PC-9 (cell line): Measurements from ENCODE around the gene POLR3C.
"Not testable (repeated sequence)": the region's sequence is repeated elsewhere in the genome, so short reads cannot be mapped to it uniquely, and the experiment has no call there.

Experiments used
- CTCF ChIP-seq: fragments of 200-600 bp; sonication (generic); conservative IDR thresholded peaks from 2 replicates; pipeline ENCODE4 v1.6.1; 2017; ENCODE audit warnings: mixed run types, antibody characterized with exemption, mild to moderate bottlenecking, moderate library complexity
- EZH2 ChIP-seq: fragments of 200-600 bp; sonication (generic); IDR thresholded peaks from 2 replicates; pipeline ENCODE4 v1.8.0; 2017; ENCODE audit warnings: antibody characterized with exemption, low read depth

- not testable (repeated sequence) for TF ChIP-seq CTCF, EZH2
Observed at GRCh38 chr1:145818095-145818494, 5.9 kb upstream of the POLR3C start.
